Measurements from ENCODE around the gene STAT6.

Gene STAT6

GRCh38 chr12:57101892-57102695 lies 9.1 kb downstream of the STAT6 start:
- peak; percentile 80 for DNase-seq (ENCODE audit: low spot score)

DNA sequence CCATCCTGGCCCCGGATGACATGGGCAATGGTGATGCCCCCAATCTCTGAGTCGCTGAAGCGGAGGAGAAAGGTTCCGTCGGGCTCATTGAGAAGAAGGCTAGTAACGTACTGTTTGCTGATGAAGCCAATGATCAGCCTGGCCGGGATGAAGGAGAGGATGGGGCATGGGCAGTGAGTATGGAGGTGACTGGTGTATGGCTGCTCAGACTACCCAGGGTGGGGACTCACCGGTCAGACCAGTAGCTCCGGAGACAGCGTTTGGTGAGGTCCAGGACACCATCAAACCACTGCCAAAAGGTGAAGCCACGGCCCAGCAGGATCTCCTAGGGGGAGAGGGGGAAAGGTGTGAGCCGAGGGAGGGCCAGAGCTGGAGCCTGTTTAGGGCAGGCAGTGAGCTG lies 11.4 kb downstream of the STAT6 start:
- DNase-seq (ENCODE audit: low spot score) = no peak

GRCh38 chr12:57099047-57099714 lies 12.0 kb downstream of the STAT6 start:
- no peak for DNase-seq (ENCODE audit: low spot score)

GRCh38 chr12:57098546-57098945 lies 12.6 kb downstream of the STAT6 start:
- no peak for DNase-seq (ENCODE audit: low spot score)

- no peak for DNase-seq (ENCODE audit: low spot score)
Measured at GRCh38 chr12:57097554-57097835, 13.7 kb downstream of the STAT6 start.

DNA sequence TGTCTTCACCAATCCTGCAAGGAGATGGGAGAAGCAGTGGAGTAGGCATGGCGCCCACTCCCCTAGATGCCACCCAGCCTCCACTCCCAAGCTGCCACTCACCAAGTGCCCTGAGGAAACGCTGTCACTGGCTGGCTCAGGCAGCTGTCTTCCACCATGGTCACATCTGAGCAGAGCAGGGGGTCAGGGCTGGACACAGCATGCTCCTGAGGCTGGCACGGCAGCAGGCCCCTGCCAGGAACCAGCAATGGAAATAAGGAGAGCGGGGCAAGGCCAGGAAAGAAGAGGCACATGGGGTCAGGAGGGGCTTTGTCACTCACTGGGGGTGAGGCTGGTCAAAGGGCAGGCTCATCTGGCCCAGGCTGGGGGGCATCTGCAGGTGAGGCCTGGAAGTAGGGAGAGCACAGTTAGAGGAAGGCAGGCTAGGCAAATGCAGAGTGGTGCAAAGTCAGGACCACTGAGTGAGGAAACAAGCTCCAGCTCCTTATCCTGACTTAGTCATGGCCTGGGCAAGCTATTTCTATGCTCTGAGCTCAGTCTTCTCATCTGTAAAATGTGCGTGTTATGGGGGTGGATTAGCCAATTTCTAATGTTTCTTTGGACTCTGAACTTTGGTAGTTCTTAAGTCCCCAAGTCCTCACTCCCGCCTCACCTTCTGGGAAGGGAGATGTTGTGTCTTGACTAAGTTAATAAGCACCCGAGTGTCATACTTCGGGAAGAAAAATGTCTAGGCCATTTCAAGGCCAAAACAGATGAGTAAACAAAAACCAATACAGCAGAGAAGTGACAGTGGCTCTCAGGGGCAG lies 14.2 kb downstream of the STAT6 start:
- no peak for DNase-seq (ENCODE audit: low spot score)

DNA sequence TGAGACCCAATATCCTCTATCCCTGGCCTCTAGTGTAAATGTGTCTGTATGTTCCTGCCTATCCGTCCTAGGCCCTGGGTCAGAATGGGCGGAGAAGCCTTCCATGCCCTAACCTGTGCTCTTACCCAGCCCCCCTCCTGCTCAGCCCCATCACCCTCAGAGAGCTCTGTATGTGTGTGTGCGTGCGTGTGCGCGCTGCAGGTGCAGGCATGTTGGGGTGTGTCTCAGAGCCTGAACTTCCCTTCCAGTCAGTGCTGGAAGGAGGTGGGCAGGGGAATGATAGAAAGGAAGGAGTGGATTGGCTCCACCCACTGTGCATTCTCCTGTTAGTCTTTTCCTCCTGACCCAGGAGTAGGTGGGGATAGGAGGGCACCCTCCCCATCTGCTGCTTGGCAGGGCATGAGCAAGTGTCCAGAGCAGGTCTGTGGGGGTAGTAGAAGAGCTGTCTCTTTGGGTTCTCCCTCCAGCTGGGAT lies 15.0 kb downstream of the STAT6 start:
- no peak for DNase-seq (ENCODE audit: low spot score)

- DNase-seq (ENCODE audit: low spot score) = no peak
Measured at GRCh38 chr12:57095440-57095839, 15.7 kb downstream of the STAT6 start.

- no peak for DNase-seq (ENCODE audit: low spot score)
Measured at GRCh38 chr12:57094208-57095160, 16.7 kb downstream of the STAT6 start.

DNA sequence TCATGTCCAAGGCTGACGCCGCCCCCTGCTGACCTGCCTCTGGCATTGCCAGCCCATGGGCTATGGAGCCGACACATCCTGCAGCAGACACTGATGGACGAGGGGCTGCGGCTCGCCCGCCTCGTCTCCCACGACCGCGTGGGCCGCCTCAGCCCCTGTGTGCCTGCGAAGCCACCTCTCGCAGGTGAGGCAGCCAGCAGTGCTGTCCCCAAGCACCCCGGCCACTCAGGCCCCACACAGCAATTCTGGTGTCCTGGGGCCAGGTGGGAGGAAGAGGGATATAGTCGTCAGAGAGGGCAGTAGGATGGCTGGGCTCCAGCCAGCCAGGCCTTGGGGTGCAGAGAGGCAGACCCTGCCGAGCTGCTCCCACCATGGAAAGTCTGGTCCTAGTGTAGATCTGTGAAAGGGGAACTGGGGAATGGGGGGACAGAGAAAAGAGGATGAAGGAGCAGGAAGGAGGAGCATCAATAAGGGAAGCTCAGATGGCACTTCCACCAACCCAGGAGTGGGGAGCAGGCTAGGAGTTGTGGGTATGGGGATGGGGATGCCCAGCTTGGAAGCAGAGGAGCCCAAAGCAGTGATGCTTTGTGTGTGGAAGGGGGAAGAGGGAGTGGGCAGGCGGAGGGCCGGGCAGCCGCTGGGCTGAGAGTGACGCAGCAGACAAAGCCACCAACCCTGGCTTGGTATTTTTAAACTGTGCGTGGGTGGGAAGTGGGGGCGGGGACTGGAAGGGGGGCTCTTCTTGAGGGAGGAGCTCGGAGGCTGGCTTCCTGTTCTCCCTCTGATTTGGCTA lies 17.6 kb downstream of the STAT6 start:
- DNase-seq (ENCODE audit: low spot score) = no peak

GRCh38 chr12:57092876-57093414 lies 18.2 kb downstream of the STAT6 start:
- no peak for DNase-seq (ENCODE audit: low spot score)

DNA sequence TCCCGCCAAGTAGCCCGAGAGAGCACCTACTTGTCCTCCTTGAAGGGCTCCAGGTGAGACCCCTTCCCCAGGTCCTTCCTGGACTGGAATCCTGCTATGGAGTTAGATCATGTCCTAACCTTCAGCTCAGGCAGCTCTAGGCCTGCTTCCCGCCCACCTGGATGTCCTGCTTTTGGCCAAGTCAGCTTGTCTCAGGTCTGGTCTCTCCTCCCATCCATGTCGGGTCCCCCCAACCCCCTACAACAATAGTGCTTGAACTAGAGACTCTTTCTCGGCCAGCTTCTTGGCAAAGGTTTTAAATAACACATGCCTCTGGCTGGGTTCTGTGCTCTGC lies 18.7 kb downstream of the STAT6 start:
- no peak for DNase-seq (ENCODE audit: low spot score)

DNA sequence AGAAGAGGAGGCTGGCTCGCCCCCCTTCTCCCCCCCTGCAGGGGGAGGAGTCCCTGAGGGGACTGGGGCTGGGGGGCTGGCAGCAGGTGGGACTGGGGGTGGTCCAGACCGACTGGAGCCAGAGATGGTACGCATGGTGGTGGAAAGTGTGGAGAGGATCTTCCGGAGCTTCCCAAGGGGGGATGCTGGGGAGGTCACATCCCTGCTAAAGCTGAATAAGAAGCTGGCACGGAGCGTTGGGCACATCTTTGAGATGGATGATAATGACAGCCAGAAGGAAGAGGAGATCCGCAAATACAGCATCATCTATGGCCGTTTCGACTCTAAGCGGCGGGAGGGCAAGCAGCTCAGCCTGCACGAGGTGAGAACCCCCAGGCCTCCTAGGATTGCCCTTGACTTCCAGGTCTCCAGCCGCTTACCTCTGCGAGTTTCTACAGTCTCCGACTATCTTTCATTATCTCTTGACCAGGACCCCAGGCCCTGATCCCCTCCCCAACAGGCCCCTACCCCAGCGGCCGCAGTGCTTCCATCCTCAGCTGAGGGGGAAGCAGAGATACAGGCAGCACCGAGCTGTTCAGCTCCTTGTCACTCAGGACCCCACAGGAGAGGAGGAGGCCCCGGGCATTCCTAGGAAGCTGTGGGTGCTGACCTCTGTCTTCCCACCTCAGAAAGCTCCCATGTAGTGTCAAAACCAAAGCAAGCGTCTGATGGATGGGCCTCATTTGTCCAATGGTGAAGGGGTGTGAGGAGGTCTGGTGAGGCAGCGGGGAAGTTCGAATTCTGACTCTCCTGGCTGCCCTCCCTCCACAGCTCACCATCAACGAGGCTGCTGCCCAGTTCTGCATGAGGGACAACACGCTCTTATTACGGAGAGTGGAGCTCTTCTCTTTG lies 19.3 kb downstream of the STAT6 start:
- no peak for DNase-seq (ENCODE audit: low spot score)

DNA sequence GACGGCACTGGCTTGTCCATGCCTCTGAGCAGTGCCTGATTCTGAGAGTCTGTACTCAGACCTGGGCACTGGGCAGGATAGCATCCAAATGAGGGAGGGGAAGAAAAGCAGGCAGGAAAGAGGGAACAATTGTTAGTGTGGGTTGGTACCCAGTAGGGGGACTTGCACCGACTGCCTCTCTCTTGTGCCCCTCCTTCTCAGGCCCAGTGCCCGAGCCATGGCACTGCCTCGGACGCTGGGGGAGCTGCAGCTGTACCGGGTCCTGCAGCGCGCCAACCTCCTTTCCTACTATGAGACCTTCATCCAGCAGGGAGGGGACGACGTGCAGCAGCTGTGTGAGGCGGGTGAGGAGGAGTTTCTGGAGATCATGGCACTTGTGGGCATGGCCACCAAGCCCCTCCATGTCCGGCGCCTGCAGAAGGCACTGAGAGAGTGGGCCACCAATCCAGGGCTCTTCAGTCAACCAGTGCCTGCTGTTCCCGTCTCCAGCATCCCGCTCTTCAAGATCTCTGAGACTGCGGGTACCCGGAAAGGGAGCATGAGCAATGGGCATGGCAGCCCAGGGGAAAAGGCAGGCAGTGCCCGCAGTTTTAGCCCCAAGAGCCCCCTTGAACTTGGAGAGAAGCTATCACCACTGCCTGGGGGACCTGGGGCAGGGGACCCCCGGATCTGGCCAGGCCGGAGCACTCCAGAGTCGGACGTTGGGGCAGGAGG lies 20.1 kb downstream of the STAT6 start:
- DNase-seq (ENCODE audit: low spot score) = no peak

- DNase-seq (ENCODE audit: low spot score) = no peak
Measured at GRCh38 chr12:57090490-57090889, 20.7 kb downstream of the STAT6 start.

DNA sequence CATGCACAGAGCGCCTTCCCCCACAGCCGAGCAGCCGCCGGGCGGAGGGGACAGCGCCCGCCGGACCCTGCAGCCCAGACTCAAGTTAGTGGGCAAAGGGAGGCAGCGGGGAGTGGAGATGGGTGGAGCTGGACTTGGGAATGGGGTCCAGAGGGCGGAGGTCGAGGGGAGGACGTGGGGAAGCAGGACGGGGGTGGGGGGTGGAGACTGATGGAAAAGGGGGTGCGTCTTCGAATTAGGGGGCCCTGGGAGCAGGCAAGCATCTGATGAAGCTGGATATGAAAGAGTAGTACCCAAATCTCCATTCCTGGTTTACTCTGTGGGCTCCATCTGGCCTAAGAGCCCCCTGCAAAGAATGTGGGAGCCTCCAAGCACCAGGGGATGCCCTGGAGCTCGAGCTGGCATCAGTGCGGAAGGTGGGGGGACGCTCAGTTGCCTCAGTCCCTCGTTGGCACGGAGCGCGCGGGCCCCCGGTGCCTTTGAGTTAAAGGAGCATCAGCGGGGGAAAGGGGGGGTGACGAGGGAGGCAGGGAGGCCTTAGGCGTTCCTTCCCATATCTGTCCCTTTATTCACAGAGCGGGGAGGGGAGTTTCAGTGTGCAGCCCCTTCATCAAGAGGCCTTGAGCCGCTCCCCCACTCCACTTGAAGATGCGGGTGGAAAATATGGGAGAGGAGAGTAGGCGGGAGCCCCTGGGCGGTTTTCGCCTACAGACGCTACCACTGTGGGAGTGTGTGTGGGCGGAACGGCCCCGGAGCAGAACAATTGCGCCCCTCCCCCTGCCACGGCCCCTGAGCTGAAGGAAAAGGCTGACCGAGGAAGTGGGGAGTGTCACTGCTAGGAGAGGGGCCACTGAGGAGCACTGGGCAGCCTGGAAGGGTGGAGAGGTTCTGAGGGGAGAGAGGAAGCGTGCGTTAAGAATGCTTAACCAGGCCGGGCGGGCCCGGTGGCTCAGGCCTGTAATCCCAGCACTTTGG lies 21.6 kb downstream of the STAT6 start:
- no peak for DNase-seq (ENCODE audit: low spot score)

GRCh38 chr12:57088354-57089270 lies 22.6 kb downstream of the STAT6 start, which contains the start of gene NAB2:
TSS of gene NAB2 (plus strand) at chr12:57089114. CDS start at chr12:57089272, 158 bp downstream.
- DNase-seq (ENCODE audit: low spot score) = peak; percentile 97
